Measurements from ENCODE around the gene ADGRB3.

Gene ADGRB3

DNA sequence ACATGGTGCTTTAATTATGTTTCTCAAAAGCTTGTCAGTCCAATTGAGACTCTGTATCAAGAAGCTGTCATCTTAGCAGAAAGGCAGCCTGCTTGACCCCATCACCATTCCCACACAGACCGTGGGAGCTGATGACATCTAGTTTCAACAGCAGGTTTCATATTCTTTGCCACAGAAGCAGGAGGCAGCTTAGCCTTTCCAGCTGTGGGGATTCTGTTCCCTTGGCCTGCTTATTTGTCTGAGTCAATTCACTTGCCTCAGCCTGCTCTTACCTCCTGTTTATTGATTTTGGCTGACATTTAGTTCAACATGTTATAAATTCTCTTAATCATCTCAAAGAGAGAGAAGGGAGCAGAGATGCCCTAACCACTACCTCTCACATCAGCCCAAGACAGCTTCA, 527.7 kb downstream of the ADGRB3 start:
- TF ChIP-seq, protein P1, sequence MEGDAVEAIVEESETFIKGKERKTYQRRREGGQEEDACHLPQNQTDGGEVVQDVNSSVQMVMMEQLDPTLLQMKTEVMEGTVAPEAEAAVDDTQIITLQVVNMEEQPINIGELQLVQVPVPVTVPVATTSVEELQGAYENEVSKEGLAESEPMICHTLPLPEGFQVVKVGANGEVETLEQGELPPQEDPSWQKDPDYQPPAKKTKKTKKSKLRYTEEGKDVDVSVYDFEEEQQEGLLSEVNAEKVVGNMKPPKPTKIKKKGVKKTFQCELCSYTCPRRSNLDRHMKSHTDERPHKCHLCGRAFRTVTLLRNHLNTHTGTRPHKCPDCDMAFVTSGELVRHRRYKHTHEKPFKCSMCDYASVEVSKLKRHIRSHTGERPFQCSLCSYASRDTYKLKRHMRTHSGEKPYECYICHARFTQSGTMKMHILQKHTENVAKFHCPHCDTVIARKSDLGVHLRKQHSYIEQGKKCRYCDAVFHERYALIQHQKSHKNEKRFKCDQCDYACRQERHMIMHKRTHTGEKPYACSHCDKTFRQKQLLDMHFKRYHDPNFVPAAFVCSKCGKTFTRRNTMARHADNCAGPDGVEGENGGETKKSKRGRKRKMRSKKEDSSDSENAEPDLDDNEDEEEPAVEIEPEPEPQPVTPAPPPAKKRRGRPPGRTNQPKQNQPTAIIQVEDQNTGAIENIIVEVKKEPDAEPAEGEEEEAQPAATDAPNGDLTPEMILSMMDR (IDR thresholded peaks at IDR 0.05; ENCODE audit: low read depth, low read length) = no peak
- H3K4me3 ChIP-seq (ENCODE audit: low read depth, low read length) = no peak overlapping the region

DNA sequence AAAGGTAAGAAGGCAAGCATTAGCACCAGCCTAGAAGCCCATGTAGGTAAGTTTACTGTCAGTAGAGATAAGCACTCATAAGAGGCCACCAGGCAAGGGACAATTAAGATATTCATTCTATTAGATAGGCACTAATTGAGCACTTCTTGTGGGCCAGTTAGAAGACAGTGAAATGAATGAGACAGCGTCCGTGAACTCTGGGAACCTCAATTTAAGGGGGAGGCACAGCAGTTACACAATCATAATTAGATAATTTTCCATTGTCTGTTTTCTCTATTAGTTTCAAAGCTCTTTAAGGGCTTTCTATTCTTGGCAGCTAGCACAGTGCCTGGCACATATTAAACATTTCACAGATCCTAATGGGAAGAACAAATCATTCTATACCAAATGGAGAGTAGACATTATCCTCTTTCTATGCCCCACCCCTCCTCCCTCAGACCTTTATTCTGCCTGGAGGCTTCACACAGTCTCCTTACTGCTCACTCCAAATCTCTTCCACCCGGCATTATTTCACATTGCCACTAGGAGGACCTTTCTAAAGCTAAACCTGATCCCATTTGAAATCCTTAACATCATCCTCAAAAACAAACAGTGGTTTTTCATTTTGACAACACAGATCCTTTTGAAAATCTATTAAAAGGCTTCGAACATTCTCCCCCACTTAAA, 529.6 kb downstream of the ADGRB3 start:
- TF ChIP-seq, protein P1 (IDR thresholded peaks at IDR 0.05; ENCODE audit: low read depth, low read length) = no peak
- H3K4me3 ChIP-seq (ENCODE audit: low read depth, low read length) = no peak overlapping the region

DNA sequence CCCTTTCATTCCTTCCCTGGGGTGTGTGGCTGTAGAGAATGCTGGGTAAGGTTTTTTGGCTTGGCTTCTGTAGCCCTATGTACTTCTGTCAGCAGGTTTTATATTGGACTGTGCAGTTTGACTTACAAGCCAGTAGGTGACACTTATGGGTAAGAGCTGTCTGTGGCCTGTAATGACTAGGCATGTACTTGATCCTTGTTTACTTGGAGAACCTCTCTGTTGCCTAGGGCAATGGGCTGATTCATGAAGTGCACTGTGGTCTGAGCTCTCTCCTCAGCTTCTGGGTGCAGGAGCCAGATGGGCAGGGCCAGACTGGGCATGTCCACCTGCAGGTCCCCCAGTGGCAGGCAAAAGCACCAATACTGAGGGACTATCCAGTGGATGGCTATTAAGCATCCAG, 544.6 kb downstream of the ADGRB3 start:
- TF ChIP-seq, protein P1 (IDR thresholded peaks at IDR 0.05; ENCODE audit: low read depth, low read length) = no peak
- H3K4me3 ChIP-seq (ENCODE audit: low read depth, low read length) = no peak overlapping the region

DNA sequence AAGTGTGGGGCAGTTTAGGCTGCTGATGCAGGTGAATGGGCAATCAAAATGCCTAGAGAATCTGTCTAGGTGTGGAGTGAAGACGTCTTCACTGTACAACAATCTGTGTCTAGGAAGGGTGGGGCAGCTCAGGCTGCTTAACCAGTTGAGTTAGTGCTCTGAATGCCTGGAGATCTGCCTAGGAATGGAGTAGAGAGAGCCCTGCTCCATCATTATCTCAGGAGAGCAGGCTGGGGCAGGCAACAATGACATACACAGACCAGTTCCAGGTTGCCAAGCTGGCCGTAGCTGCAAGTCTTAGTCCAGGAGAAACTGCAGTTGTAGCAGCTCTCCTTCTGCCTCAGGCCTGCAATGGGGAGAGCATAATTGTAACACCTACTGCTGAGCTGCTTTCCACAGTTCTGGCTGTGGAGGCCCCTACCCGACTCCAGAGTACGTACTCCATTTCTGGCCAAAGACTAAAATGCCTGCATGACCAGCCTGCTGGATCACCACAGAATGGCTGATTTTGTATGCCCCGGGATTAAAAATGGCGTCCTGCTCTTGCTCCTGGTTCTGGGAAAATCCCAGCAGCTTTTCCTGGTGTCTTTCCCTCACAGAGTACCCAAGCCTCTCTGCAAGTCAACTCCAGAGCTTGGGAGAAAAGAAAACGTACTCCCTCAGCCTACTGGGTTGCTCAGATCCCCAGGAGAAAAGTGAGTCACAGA, 545.4 kb downstream of the ADGRB3 start:
- TF ChIP-seq, protein P1 (IDR thresholded peaks at IDR 0.05; ENCODE audit: low read depth, low read length) = no peak
- H3K4me3 ChIP-seq (ENCODE audit: low read depth, low read length) = no peak overlapping the region

DNA sequence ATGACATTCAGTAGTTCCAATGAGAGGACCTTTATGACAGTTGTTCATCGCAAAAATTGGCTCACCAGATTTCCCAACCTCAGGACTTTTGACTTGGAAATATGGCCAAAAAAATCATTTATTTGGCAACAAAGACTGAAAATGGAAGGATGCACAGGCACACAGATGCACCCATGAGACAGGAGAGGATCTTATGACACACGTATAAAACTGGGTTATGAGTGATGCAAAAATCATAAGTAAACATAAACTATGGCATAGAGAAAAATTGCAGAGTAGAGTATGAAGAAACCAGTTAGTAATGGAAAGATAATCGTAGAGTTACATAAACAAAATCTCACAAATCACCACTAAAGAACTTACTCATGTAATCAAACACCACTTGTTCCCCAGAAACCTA, 546.9 kb downstream of the ADGRB3 start:
- TF ChIP-seq, protein P1 (IDR thresholded peaks at IDR 0.05; ENCODE audit: low read depth, low read length) = no peak

DNA sequence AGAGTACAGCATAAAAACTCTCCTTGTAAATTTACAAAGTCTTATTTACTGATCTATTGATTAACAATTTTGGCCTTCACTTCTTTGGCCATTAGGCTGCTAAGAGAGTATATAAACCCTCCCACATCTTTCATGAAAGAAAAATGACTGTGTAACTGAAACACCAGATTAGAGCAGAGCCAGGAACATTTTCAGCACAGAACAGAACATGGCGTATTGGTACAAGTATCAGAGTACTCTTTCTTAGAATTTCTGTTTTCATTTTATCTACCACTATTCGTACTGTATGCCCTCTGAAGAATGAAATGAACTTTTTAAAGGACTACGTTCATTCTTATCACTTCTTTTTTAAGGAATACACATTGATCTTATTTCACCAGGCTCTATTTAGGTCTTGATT, 550.2 kb downstream of the ADGRB3 start:
- TF ChIP-seq, protein P1 (IDR thresholded peaks at IDR 0.05; ENCODE audit: low read depth, low read length) = no peak
- no peak overlapping the region for H3K4me3 ChIP-seq (ENCODE audit: low read depth, low read length)

More for the DNA sequence above, 546.9 kb downstream of the ADGRB3 start:
- no peak overlapping the region for H3K4me3 ChIP-seq (ENCODE audit: low read depth, low read length)

DNA sequence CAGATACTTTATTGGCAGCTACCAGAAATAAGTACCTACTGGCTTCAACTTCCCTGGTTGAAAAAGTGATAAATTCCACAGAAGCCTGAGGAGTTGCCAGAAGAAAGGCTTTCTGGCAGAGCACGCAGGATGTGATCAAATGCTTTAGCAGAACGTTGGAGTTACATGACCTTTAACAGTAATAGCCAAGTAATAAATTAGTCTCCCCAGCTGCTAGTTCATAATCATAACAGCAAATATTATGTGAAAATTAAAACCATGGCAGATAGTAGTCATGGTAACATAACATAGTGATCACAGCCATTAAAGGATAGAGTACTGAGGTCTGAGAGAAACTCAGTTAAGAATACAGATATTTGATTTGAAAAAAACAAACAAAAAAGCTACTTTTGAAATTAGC, 567.7 kb downstream of the ADGRB3 start:
- TF ChIP-seq, protein P1 (IDR thresholded peaks at IDR 0.05; ENCODE audit: low read depth, low read length) = no peak
- H3K4me3 ChIP-seq (ENCODE audit: low read depth, low read length) = no peak overlapping the region
